ENCODE data around the gene H2BK1. TPM values are rescaled to one million over a fixed set of nuclear protein-coding genes. Genes with fewer than 3 reads are reported as not detected.
A peak's percentile ranks its signal among the peaks of the same experiment; 100 is the strongest.

The H2BK1 gene
- total RNA-seq, 6 experiments from 2014 or later, result not detected

GRCh38 chr7:151246851-151247580 is 36.7 kb upstream of the H2BK1 start:
- Mint-ChIP-seq H3K27ac (peak overlapping the region; percentile 85), H3K27me3 (ENCODE audit: insufficient read depth) (peaks cover 7% of the 10 kb centered on the region), H3K9me3 (no peaks in the 10 kb centered on the region), H3K4me3 (peak overlapping the region; percentile 95), H3K4me1 (ENCODE audit: low read depth) (peaks cover 45% of the 10 kb centered on the region), H3K36me3 (ENCODE audit: low read depth) (no peaks in the 10 kb centered on the region)
- TF ChIP-seq CTCF (IDR thresholded peaks at IDR 0.05), result no peak
- DNase-seq, result no peak

- H3K27me3 Mint-ChIP-seq (ENCODE audit: insufficient read depth), result peaks cover 7% of the 10 kb centered on the region
- peaks cover 43% of the 10 kb centered on the region for H3K4me1 Mint-ChIP-seq (ENCODE audit: low read depth)
- no peaks in the 10 kb centered on the region for H3K36me3 Mint-ChIP-seq (ENCODE audit: low read depth)
- TF ChIP-seq CTCF (IDR thresholded peaks at IDR 0.05), result no peak
- peak overlapping the region; percentile 85; the same call in 1 of the 2 replicates for H3K27ac Mint-ChIP-seq
- peak overlapping the region; percentile 95 for H3K4me3 Mint-ChIP-seq
- no peaks in the 10 kb centered on the region for H3K9me3 Mint-ChIP-seq
- no peak for DNase-seq
Measured at GRCh38 chr7:151246102-151246850, 36.0 kb upstream of the H2BK1 start.

GRCh38 chr7:151245360-151246101 is 35.2 kb upstream of the H2BK1 start:
- Mint-ChIP-seq H3K27me3 (ENCODE audit: insufficient read depth) (peaks cover 7% of the 10 kb centered on the region), H3K4me1 (ENCODE audit: low read depth) (peaks cover 35% of the 10 kb centered on the region), H3K4me3 (peak overlapping the region; percentile 95), H3K27ac (peak overlapping the region; percentile 85; the same call in 1 of the 2 replicates), H3K36me3 (ENCODE audit: low read depth) (peaks cover 2% of the 10 kb centered on the region; the same call in 1 of the 2 replicates), H3K9me3 (no peaks in the 10 kb centered on the region)
- DNase-seq, result no peak
- peak; percentile 89 for TF ChIP-seq CTCF (IDR thresholded peaks at IDR 0.05)

- Mint-ChIP-seq H3K9me3 (no peaks in the 10 kb centered on the region), H3K4me3 (peak overlapping the region; percentile 36; the same call in 1 of the 2 replicates)
Measured at GRCh38 chr7:151244841-151245346, 34.6 kb upstream of the H2BK1 start.

More at GRCh38 chr7:151244841-151245346, 34.6 kb upstream of the H2BK1 start:
- peaks cover 7% of the 10 kb centered on the region for H3K27me3 Mint-ChIP-seq (ENCODE audit: insufficient read depth)
- H3K27ac Mint-ChIP-seq, result no peak overlapping the region
- DNase-seq, result no peak
- TF ChIP-seq CTCF (IDR thresholded peaks at IDR 0.05), result no peak
- peaks cover 7% of the 10 kb centered on the region; the same call in 1 of the 2 replicates for H3K36me3 Mint-ChIP-seq (ENCODE audit: low read depth)
- peaks cover 29% of the 10 kb centered on the region for H3K4me1 Mint-ChIP-seq (ENCODE audit: low read depth)
